ENCODE measurements around the gene MTG2.

MTG2 gene

DNA sequence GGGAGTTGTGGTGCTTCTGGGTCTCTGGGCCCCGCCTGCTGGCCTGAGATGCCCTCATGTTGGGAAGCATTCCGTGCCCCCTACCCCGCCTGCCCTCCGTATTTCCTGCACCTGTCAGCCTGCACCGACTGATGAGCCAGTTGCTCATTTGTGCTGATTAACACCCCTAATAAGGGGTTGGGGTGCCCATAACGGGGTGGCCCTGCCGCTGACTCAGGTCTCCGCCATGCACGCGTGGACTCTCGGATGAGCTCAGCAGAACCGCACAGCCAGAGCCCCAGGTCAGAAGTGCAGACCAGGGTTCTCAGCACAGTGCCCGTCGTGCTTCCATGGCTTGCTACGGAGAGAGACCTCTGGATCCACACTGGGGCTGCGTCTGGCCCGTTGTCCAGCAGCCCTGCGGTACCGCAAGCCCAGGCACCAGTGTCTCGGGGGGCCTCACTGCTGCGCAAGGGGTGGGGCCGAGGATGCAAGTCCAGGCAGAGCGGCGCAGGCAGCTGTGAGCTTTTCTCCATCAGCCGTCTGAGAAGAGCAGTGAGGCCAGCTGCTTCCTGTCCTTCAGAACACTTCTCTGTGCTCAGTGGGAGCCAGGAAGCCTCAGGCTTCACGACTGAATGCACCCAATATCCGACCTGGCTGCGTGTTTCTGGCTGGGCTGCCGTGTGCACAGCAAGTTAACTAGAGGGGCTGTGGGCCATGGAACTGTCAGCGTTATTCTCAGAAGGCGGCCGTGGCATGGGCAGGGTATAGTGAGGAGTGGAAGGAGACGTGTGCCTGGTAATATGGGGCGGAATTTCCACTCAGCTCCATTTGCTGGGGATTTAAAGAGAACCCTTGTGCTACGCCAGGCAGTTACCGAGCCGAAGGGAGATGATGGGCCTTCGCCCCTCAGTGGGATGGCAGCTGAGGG, 18.6 kb downstream of the MTG2 start:
- Histone ChIP-seq H3K9ac (ENCODE audit: low read depth, low read length) (no peak overlapping the region), H3K9me3 (ENCODE audit: insufficient read depth, low read depth, low read length) (no peaks in the 10 kb centered on the region), H3K36me3 (ENCODE audit: insufficient read depth, low read length) (peaks cover 52% of the 10 kb centered on the region), H3K27ac (ENCODE audit: low read depth, low read length) (no peak overlapping the region), H3K4me3 (ENCODE audit: low read length) (no peak overlapping the region), H3K4me1 (ENCODE audit: insufficient read depth, low read length) (no peaks in the 10 kb centered on the region), H3K27me3 (ENCODE audit: insufficient read depth, low read length) (no peaks in the 10 kb centered on the region)
- WGBS, result 95% methylated on average over 38 of the region's 38 CpGs

DNA sequence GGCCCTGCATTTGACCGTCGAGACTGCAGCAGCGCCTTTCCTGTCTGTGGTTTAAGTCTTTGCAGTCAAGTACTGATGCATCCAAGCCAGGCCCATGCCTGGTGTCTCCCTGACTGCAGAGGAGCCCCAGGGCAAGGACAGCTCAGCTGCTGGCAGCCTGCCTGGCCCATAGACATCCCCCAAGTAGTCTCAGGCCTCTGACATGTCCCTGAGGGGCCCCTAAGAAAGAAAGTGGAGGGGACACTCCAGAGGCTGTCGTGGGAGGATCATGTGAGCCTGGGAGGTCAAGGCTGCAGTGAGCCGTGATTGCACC, 19.2 kb downstream of the MTG2 start:
- Histone ChIP-seq H3K4me1 (ENCODE audit: insufficient read depth, low read length) (no peaks in the 10 kb centered on the region), H3K27me3 (ENCODE audit: insufficient read depth, low read length) (no peaks in the 10 kb centered on the region), H3K4me3 (ENCODE audit: low read length) (no peak overlapping the region), H3K9ac (ENCODE audit: low read depth, low read length) (no peak overlapping the region), H3K27ac (ENCODE audit: low read depth, low read length) (no peak overlapping the region), H3K9me3 (ENCODE audit: insufficient read depth, low read depth, low read length) (no peaks in the 10 kb centered on the region), H3K36me3 (ENCODE audit: insufficient read depth, low read length) (peaks cover 52% of the 10 kb centered on the region)
- WGBS, result 81% methylated on average over 5 of the region's 5 CpGs

DNA sequence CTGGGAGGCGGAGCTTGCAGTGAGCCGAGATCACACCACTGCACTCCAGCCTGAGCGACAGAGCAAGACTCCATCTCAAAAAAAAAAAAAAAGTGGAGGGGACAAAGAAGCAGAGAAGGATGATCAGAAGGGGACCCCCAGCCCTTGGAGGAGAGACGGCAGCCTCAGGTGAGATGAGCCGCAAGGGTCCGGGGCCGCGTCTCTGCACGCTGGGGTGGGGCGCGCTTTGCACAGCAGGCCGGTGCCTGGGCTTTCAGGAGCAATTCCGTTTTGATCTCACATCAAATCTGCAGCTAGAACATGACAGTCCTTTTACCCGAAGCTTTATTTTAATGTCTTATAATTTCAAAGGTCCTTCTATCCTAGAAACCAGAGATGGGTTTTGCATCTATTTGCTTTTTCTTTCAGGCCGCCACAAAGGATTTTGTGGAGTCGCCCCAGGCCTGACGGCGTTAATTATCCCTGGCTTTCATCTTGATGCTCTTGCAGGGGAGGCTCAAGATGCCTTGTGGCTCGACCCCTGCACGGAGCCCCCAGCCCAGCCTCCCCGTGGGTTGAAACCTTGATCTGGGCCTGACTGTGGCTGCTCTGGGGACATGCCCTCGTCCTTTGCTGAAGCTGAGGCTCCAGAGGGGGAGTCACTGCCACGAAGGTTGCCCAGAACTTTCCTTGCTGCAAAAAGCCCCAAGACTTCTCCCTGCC, 20.0 kb downstream of the MTG2 start:
- Histone ChIP-seq H3K4me1 (ENCODE audit: insufficient read depth, low read length) (no peaks in the 10 kb centered on the region), H3K9me3 (ENCODE audit: insufficient read depth, low read depth, low read length) (no peaks in the 10 kb centered on the region), H3K27ac (ENCODE audit: low read depth, low read length) (no peak overlapping the region), H3K9ac (ENCODE audit: low read depth, low read length) (no peak overlapping the region), H3K36me3 (ENCODE audit: insufficient read depth, low read length) (peaks cover 45% of the 10 kb centered on the region), H3K4me3 (ENCODE audit: low read length) (no peak overlapping the region), H3K27me3 (ENCODE audit: insufficient read depth, low read length) (no peaks in the 10 kb centered on the region)
- WGBS, result 92% methylated on average over 23 of the region's 23 CpGs

DNA sequence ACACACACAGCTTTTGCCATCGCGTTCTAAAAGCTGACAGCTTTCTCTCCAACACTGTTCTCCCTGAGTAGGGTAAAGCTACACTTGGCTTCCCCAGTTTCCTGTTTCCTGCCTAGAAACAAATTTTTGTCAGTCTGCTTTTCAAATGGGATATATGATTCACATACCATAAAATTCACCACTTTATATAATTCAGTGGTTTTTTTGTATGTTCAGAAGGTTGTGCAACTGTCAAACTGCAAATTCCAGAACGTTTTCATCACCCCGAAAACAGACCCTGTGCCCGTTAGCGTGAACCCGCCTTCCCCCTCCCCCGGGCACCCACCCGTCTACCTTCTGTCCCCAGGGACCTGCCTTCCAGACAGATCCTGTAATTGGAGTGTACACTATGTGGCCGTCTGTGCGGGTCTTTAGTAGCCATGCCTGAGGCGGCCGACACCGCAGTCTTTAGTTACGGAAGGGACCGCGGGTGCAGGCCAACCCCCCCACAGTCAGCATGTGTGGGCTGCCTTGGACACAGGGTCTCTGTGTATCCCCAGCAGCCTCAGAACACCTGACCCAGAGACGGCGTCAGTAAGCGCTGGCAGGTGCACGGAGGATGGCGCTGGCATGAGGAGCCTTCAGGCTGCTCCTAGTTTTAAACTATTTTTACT, 20.7 kb downstream of the MTG2 start:
- no peak overlapping the region for H3K4me3 ChIP-seq (ENCODE audit: low read length)
- H3K9ac ChIP-seq (ENCODE audit: low read depth, low read length), result no peak overlapping the region
- no peaks in the 10 kb centered on the region for H3K4me1 ChIP-seq (ENCODE audit: insufficient read depth, low read length)
- H3K9me3 ChIP-seq (ENCODE audit: insufficient read depth, low read depth, low read length), result no peaks in the 10 kb centered on the region
- no peak overlapping the region for H3K27ac ChIP-seq (ENCODE audit: low read depth, low read length)
- WGBS, result 94% methylated on average over 22 of the region's 22 CpGs
- H3K36me3 ChIP-seq (ENCODE audit: insufficient read depth, low read length), result peaks cover 38% of the 10 kb centered on the region
- no peaks in the 10 kb centered on the region for H3K27me3 ChIP-seq (ENCODE audit: insufficient read depth, low read length)

DNA sequence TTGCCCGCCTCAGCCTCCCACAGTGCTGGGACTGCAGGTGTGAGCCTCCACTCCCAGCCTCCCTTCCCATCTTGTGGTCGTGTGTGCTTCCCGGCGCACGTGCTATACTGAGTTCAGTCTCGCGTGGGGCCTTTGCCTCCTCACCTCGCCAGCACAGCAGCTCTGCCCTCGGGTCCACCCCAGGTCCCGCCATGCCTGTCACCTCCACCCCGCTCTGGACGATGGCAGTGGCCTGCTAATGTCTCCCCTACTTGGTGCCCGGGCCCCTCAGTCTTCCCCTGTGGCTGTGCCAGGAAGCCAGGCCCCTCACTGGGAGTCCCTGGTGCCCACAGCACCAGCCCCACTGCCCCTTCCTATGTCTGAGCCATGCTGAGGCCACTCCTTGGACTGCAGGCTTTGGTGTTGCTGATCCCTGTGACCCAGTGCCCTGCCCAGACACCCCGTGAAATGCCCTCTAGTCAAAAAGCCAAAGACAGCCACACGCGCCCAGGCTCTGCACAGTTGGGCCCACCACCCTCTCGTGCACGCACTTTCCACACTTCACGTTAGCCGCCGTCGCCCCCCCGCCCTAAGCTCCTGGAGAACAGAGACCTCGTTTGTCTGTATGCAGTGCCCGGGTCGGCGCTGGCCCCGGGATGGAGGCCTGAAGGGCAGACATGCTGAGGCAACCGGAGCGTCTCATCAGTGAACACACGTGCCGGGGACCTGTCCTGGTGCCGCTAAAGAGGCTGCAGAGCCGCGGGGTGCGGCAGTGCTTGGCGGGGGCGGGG, 23.0 kb downstream of the MTG2 start:
- Histone ChIP-seq H3K36me3 (ENCODE audit: insufficient read depth, low read length) (peaks cover 20% of the 10 kb centered on the region), H3K4me1 (ENCODE audit: insufficient read depth, low read length) (no peaks in the 10 kb centered on the region), H3K9ac (ENCODE audit: low read depth, low read length) (no peak overlapping the region), H3K9me3 (ENCODE audit: insufficient read depth, low read depth, low read length) (no peaks in the 10 kb centered on the region), H3K4me3 (ENCODE audit: low read length) (no peak overlapping the region), H3K27me3 (ENCODE audit: insufficient read depth, low read length) (no peaks in the 10 kb centered on the region), H3K27ac (ENCODE audit: low read depth, low read length) (no peak overlapping the region)
- WGBS, result 94% methylated on average over 38 of the region's 38 CpGs

DNA sequence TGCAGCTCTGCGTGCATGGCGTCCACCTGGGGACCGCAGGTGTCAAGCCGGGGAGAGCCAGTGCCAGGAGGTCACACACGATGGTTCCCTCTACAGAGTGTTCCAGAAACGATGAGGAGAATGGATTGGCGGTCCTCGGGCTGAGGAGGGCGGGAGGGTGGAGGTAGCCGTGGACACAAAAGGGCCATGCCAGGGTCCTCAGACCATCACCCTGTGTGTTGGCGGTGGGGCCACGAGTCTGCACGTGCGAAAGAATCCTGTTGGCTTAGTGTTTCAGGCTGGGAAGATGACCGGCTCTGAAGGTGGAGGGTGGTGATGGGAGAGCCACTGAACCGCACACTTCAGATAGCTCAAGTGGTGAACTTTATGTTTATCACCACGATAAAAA, 23.6 kb downstream of the MTG2 start:
- Histone ChIP-seq H3K4me1 (ENCODE audit: insufficient read depth, low read length) (no peaks in the 10 kb centered on the region), H3K36me3 (ENCODE audit: insufficient read depth, low read length) (peaks cover 15% of the 10 kb centered on the region), H3K9me3 (ENCODE audit: insufficient read depth, low read depth, low read length) (no peaks in the 10 kb centered on the region), H3K27me3 (ENCODE audit: insufficient read depth, low read length) (no peaks in the 10 kb centered on the region), H3K27ac (ENCODE audit: low read depth, low read length) (no peak overlapping the region), H3K9ac (ENCODE audit: low read depth, low read length) (no peak overlapping the region), H3K4me3 (ENCODE audit: low read length) (no peak overlapping the region)
- 91% methylated on average over 17 of the region's 17 CpGs for WGBS

DNA sequence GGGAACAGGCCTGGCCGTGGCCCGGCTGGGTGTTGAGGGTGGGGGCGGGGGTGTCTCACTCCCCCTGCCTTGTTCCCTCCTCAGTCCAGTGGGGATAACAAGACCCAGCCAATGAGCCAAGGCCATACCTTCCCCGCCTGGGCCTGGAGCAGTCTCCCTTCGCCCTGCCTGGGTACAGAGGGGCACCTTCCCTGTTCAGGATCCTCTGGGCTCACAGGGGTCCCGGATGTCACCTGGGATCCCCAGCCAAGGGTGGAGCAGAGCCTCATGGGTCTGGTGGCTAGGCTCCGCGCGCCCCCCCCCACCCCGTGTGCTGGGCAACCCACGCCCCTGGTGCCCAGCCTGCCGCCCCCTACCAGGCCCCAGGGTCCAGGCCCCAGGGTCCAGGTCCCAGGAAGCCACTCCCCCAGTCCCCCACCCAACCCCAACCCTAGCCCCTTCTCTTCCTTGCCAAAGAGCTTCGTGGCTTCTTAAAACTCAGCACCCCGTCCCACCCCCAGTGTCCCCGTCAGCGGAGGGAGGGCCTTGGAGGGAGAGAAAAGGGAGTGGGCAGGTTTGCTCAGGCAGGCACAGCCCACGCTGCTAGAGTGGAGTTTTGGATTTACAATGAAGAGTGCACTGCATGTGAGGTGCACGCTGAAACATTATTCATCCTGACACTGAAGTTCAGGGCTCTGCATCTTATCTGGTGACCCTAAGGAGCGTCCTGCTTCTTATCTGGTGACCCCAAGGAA, 25.4 kb downstream of the MTG2 start:
- no peaks in the 10 kb centered on the region for H3K27me3 ChIP-seq (ENCODE audit: insufficient read depth, low read length)
- no peak overlapping the region for H3K9ac ChIP-seq (ENCODE audit: low read depth, low read length)
- WGBS, result 87% methylated on average over 17 of the region's 19 CpGs
- H3K4me3 ChIP-seq (ENCODE audit: low read length), result no peak overlapping the region
- H3K36me3 ChIP-seq (ENCODE audit: insufficient read depth, low read length), result 0 out of 2 replicates have a peak, but pooled peaks cover 2% of the 10 kb centered on the region
- H3K27ac ChIP-seq (ENCODE audit: low read depth, low read length), result no peak overlapping the region
- no peaks in the 10 kb centered on the region for H3K4me1 ChIP-seq (ENCODE audit: insufficient read depth, low read length)
- H3K9me3 ChIP-seq (ENCODE audit: insufficient read depth, low read depth, low read length), result no peaks in the 10 kb centered on the region

DNA sequence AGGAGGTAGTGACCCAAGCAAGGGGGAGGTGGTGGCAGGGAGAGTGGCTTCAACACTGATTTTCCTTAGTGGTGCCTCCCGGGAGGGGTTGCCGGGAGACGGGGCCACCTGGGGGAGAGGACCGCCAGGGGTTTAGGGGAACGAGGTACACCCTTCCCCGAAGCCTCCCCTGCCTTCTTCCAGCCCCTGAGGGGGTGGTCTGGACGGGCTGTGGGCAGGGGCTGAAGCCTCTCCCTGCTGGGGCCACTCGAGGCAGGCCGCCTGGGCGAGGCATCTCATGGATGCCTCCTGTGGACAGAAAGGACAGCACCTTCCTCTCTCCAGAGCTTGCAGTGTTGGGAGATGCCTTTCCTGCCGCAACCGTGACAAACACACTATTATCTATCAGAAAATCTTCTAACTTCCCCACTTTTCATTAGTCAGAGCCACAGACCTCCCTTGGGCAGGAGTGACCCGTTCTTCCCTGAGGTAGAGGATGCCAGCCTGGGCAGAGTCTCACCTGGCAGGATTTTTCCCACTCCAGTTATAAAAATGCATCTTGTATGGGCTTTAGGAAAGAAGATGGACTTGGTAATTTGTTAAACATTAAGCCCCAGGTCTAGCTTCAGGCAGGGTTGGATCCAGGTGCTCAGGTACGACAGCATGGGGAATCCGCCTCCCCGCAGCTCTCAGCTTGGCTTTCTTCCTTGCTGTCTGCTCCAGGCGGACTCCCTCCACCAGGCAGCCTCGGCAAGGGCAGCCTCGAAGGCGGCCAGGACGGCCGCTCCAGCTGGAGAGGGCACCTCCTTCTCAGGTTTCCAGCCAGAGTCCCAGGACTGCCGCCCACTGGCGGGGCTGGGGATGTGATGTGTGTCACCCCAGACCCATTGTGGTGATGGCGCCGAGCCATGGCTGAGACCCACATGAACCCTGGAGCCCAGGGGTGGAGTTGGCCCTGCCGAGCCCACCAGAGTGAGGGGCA, 26.2 kb downstream of the MTG2 start:
- Histone ChIP-seq H3K9ac (ENCODE audit: low read depth, low read length) (no peak overlapping the region), H3K27me3 (ENCODE audit: insufficient read depth, low read length) (no peaks in the 10 kb centered on the region), H3K4me1 (ENCODE audit: insufficient read depth, low read length) (no peaks in the 10 kb centered on the region), H3K4me3 (ENCODE audit: low read length) (no peak overlapping the region), H3K36me3 (ENCODE audit: insufficient read depth, low read length) (no peaks in the 10 kb centered on the region), H3K27ac (ENCODE audit: low read depth, low read length) (no peak overlapping the region), H3K9me3 (ENCODE audit: insufficient read depth, low read depth, low read length) (no peaks in the 10 kb centered on the region)
- 69% methylated on average over 27 of the region's 27 CpGs for WGBS

DNA sequence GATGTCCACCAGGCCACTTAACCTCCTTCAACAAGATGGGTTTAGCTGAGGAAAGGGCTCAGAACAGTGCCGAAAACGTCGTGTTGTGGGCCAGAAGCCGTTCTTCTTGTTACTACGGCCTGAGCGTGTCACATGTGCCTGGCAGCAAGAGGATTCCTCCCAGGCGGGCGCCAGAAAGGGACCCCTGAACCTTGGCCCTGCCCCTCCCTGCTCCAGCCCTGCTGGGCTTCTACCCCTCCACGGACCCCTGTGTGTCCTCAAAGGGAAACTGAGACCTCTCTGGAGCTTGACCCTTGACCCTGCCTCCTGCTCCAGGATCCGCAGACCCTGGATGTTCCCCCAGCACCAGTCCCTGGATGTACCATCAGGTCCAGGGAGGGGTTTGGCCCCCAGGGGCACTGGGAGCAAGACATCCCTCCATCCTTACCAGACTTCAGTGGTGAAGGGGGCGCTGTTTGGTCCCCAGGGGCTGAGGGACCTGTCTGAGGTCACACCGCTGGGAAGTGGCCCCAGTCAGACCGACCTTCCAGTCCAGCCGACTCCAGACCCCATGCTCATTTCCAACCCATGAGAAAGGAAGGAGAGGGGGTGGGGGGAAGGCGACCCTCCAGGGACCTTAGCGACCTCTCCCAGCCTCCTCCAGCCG, 27.1 kb downstream of the MTG2 start:
- 82% methylated on average over 15 of the region's 17 CpGs for WGBS
- Histone ChIP-seq H3K27me3 (ENCODE audit: insufficient read depth, low read length) (no peaks in the 10 kb centered on the region), H3K36me3 (ENCODE audit: insufficient read depth, low read length) (no peaks in the 10 kb centered on the region), H3K27ac (ENCODE audit: low read depth, low read length) (no peak overlapping the region), H3K4me3 (ENCODE audit: low read length) (no peak overlapping the region), H3K9ac (ENCODE audit: low read depth, low read length) (no peak overlapping the region), H3K4me1 (ENCODE audit: insufficient read depth, low read length) (no peaks in the 10 kb centered on the region), H3K9me3 (ENCODE audit: insufficient read depth, low read depth, low read length) (no peaks in the 10 kb centered on the region)

All from HUES64 (cell line).